Right hindlimb (tissue), 1 donor: ENCODE measurements around the gene SLC24A3.
A peak's percentile ranks its signal among the peaks of the same experiment; 100 is the strongest.

Source experiments
- DNase-seq: peaks from one replicate; pipeline ENCODE4 v3.0.0-alpha.2; 2018

The SLC24A3 gene

GRCh38 chr20:19397666-19398065 lies 185.2 kb downstream of the SLC24A3 start:
- DNase-seq = no peak

- no peak for DNase-seq
Measured at GRCh38 chr20:19401096-19401495, 188.7 kb downstream of the SLC24A3 start.

GRCh38 chr20:19403549-19403948 lies 191.1 kb downstream of the SLC24A3 start:
- DNase-seq = no peak

- no peak for DNase-seq
Measured at GRCh38 chr20:19404826-19405225, 192.4 kb downstream of the SLC24A3 start.

GRCh38 chr20:19405958-19406357 lies 193.5 kb downstream of the SLC24A3 start:
- DNase-seq = no peak

- no peak for DNase-seq
Measured at GRCh38 chr20:19406381-19406780, 193.9 kb downstream of the SLC24A3 start.

GRCh38 chr20:19407196-19407595 lies 194.8 kb downstream of the SLC24A3 start:
- DNase-seq = no peak

GRCh38 chr20:19407736-19408135 lies 195.3 kb downstream of the SLC24A3 start:
- no peak for DNase-seq

- no peak for DNase-seq
Measured at GRCh38 chr20:19408971-19409370, 196.5 kb downstream of the SLC24A3 start.

GRCh38 chr20:19411811-19412210 lies 199.4 kb downstream of the SLC24A3 start:
- DNase-seq = no peak

- DNase-seq = no peak
Measured at GRCh38 chr20:19412254-19412653, 199.8 kb downstream of the SLC24A3 start.

GRCh38 chr20:19414600-19414999 lies 202.2 kb downstream of the SLC24A3 start:
- no peak for DNase-seq

- DNase-seq = no peak
Measured at GRCh38 chr20:19415786-19416185, 203.3 kb downstream of the SLC24A3 start.

GRCh38 chr20:19416627-19417026 lies 204.2 kb downstream of the SLC24A3 start:
- DNase-seq = no peak

- DNase-seq = peak; percentile 42
Measured at GRCh38 chr20:19419396-19419795, 207.0 kb downstream of the SLC24A3 start.

GRCh38 chr20:19423097-19423899 lies 210.9 kb downstream of the SLC24A3 start:
- DNase-seq = no peak

- DNase-seq = no peak
Measured at GRCh38 chr20:19423900-19424620, 211.6 kb downstream of the SLC24A3 start.

GRCh38 chr20:19426356-19426755 lies 213.9 kb downstream of the SLC24A3 start:
- no peak for DNase-seq

GRCh38 chr20:19427480-19427879 lies 215.0 kb downstream of the SLC24A3 start:
- no peak for DNase-seq

- no peak for DNase-seq
Measured at GRCh38 chr20:19427913-19428312, 215.5 kb downstream of the SLC24A3 start.

- DNase-seq = no peak
Measured at GRCh38 chr20:19428324-19428723, 215.9 kb downstream of the SLC24A3 start.

- DNase-seq = no peak
Measured at GRCh38 chr20:19429538-19429937, 217.1 kb downstream of the SLC24A3 start.

- DNase-seq = no peak
Measured at GRCh38 chr20:19430641-19431315, 218.3 kb downstream of the SLC24A3 start.

GRCh38 chr20:19431316-19431700 lies 218.9 kb downstream of the SLC24A3 start:
- DNase-seq = no peak
